ENCODE results near the gene NDST1. TPM values are rescaled to one million over a fixed set of nuclear protein-coding genes. Genes with fewer than 3 reads are reported as not detected.

The NDST1 gene
- total and polyA plus RNA-seq, 10 of the 15 experiments (the other 5 are each of a cell fraction or from before 2014, with no cell fraction given) = 0.20 to 53.5 (median 12.9) TPM

GRCh38 chr5:150497989-150498317 lies 10.0 kb upstream of the NDST1 start (continued):
- TF ChIP-seq GABPA (IDR thresholded peaks at IDR 0.05; ENCODE audit: low read depth) (no peak), TAF1 (IDR thresholded peaks at IDR 0.05; ENCODE audit: borderline replicate concordance, low read depth, low read length) (no peak), IRF4 (IDR thresholded peaks at IDR 0.05; ENCODE audit: low read depth, low read length) (no peak), NR2C2 (IDR thresholded peaks at IDR 0.05; ENCODE audit: borderline replicate concordance, control insufficient read depth, insufficient read length, low read depth) (no peak), HDAC6 (IDR thresholded peaks at IDR 0.05; ENCODE audit: unreplicated experiment) (no peak), CBX3 (IDR thresholded peaks at IDR 0.05; ENCODE audit: borderline replicate concordance, low read depth) (no peak), BHLHE40 (IDR thresholded peaks at IDR 0.05; ENCODE audit: borderline replicate concordance in 1 of 2, low read depth in 2 of 2, low read length in 1 of 2) (no peak), IKZF2 (IDR thresholded peaks at IDR 0.05) (no peak), ETV6 (conservative IDR thresholded peaks at IDR 0.05 in 1 of 2, IDR thresholded peaks at IDR 0.05 in 1 of 2; ENCODE audit: borderline replicate concordance in 1 of 2, low read depth in 1 of 2) (no peak), RFX5 (IDR thresholded peaks at IDR 0.05; ENCODE audit: low read depth, low read length) (no peak), ASH2L (IDR thresholded peaks at IDR 0.05; ENCODE audit: borderline replicate concordance, low read depth) (no peak), TCF3 (IDR thresholded peaks at IDR 0.05; ENCODE audit: borderline replicate concordance, insufficient read depth, low read depth, low read length) (no peak)

GRCh38 chr5:150498501-150498900 lies 9.4 kb upstream of the NDST1 start:
- ChIA-PET CTCF (interaction anchor here (2.4 to 2.6 kb wide), 2 partner anchors 9 to 39 kb away, joined by 7 to 11 read pairs; no protein-coding TSS in a partner anchor), POLR2A (interaction anchor here (0.8 kb wide), 1 partner anchor 9 kb away, joined by 6 read pairs; no protein-coding TSS in a partner anchor), SMC1A (ENCODE audit: uncharacterized antibody, unreplicated experiment) (interaction anchor here (1.0 to 2.7 kb wide), 2 partner anchors 9 to 39 kb away, joined by 4 to 15 read pairs; no protein-coding TSS in a partner anchor), RAD21 (ENCODE audit: unreplicated experiment) (interaction anchor here (1.4 kb wide), 1 partner anchor 8 kb away, joined by 9 read pairs; no protein-coding TSS in a partner anchor)
- peaks cover 11% of the 10 kb centered on the region for H3K79me2 ChIP-seq (ENCODE audit: control insufficient read depth, insufficient read depth, low read length)
- no peak overlapping the region for H3K9ac ChIP-seq (ENCODE audit: control insufficient read depth, insufficient read depth, low read length)
- intact Hi-C loops (cut with micrococcal nuclease; ENCODE audit: unreplicated experiment) (loop anchor here (1.0 kb wide), 1 partner anchor 9 kb away; no protein-coding TSS in a partner anchor), in situ Hi-C loops (cut with MboI) (no loop called here)
- WGBS (ENCODE audit: insufficient coverage, insufficient replicate concordance, low lambda C conversion rate, missing lambda C conversion rate) = 86% methylated on average over 6 of the region's 6 CpGs
- no peaks in the 10 kb centered on the region for H3K27me3 ChIP-seq (replicated peaks in 1 of 2; ENCODE audit: control insufficient read depth in 2 of 2, insufficient read depth in 2 of 2, low read length in 1 of 2)
- ATAC-seq = no peak
- H3K4me3 ChIP-seq = no peak overlapping the region
- no TSS peak for BruUV-seq (replicated peaks)
- no peak overlapping the region for H3K27ac ChIP-seq (ENCODE audit: control insufficient read depth, insufficient read depth)
- no peak overlapping the region for H3K4me2 ChIP-seq (ENCODE audit: control insufficient read depth, insufficient read depth)
- peaks cover 3% of the 10 kb centered on the region; the same call in 1 of the 2 replicates for H4K20me1 ChIP-seq (ENCODE audit: control insufficient read depth, insufficient read depth)
- FAIRE-seq = no peak
- no peak for DNase-seq (ENCODE audit: low read depth, low spot score)
- H3K4me1 ChIP-seq (ENCODE audit: control insufficient read depth, insufficient read depth, low read length) = no peaks in the 10 kb centered on the region
- H3K9me3 ChIP-seq (replicated peaks; ENCODE audit: control insufficient read depth, insufficient read depth, low read length) = no peaks in the 10 kb centered on the region
- peaks cover 7 to 18% of the 10 kb centered on the region in 2 experiments; a peak in 3 of 4 replicates for H3K36me3 ChIP-seq (ENCODE audit: control insufficient read depth in 2 of 2, insufficient read depth in 2 of 2, low read length in 1 of 2)
- H2AFZ ChIP-seq (ENCODE audit: control insufficient read depth, low read depth, low read length) = no peak overlapping the region
- no peak for TF ChIP-seq ZNF384 (IDR thresholded peaks at IDR 0.05; ENCODE audit: borderline replicate concordance, low read depth, low read length)
- TF ChIP-seq, protein P1, sequence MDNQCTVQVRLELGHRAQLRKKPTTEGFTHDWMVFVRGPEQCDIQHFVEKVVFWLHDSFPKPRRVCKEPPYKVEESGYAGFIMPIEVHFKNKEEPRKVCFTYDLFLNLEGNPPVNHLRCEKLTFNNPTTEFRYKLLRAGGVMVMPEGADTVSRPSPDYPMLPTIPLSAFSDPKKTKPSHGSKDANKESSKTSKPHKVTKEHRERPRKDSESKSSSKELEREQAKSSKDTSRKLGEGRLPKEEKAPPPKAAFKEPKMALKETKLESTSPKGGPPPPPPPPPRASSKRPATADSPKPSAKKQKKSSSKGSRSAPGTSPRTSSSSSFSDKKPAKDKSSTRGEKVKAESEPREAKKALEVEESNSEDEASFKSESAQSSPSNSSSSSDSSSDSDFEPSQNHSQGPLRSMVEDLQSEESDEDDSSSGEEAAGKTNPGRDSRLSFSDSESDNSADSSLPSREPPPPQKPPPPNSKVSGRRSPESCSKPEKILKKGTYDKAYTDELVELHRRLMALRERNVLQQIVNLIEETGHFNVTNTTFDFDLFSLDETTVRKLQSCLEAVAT (IDR thresholded peaks at IDR 0.05) = no peak
- TF ChIP-seq, protein P2, sequence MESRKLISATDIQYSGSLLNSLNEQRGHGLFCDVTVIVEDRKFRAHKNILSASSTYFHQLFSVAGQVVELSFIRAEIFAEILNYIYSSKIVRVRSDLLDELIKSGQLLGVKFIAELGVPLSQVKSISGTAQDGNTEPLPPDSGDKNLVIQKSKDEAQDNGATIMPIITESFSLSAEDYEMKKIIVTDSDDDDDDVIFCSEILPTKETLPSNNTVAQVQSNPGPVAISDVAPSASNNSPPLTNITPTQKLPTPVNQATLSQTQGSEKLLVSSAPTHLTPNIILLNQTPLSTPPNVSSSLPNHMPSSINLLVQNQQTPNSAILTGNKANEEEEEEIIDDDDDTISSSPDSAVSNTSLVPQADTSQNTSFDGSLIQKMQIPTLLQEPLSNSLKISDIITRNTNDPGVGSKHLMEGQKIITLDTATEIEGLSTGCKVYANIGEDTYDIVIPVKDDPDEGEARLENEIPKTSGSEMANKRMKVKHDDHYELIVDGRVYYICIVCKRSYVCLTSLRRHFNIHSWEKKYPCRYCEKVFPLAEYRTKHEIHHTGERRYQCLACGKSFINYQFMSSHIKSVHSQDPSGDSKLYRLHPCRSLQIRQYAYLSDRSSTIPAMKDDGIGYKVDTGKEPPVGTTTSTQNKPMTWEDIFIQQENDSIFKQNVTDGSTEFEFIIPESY (IDR thresholded peaks at IDR 0.05) = no peak
- TF ChIP-seq, protein P3, sequence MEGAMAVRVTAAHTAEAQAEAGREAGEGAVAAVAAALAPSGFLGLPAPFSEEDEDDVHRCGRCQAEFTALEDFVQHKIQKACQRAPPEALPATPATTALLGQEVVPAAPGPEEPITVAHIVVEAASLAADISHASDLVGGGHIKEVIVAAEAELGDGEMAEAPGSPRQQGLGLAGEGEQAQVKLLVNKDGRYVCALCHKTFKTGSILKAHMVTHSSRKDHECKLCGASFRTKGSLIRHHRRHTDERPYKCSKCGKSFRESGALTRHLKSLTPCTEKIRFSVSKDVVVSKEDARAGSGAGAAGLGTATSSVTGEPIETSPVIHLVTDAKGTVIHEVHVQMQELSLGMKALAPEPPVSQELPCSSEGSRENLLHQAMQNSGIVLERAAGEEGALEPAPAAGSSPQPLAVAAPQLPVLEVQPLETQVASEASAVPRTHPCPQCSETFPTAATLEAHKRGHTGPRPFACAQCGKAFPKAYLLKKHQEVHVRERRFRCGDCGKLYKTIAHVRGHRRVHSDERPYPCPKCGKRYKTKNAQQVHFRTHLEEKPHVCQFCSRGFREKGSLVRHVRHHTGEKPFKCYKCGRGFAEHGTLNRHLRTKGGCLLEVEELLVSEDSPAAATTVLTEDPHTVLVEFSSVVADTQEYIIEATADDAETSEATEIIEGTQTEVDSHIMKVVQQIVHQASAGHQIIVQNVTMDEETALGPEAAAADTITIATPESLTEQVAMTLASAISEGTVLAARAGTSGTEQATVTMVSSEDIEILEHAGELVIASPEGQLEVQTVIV (IDR thresholded peaks at IDR 0.05; ENCODE audit: borderline replicate concordance, partially characterized antibody) = no peak
- no peak for TF ChIP-seq RFX5 (IDR thresholded peaks at IDR 0.05; ENCODE audit: low read depth, low read length)
- TF ChIP-seq SPI1 (IDR thresholded peaks at IDR 0.05; ENCODE audit: borderline replicate concordance, insufficient read depth, low read depth, low read length) = no peak

All from GM12878 (cell line).